Measurements from ENCODE around the gene NSMF. TPM values are rescaled to one million over a fixed set of nuclear protein-coding genes. Genes with fewer than 3 reads are reported as not detected.

The NSMF gene
- total and polyA plus RNA-seq, 2 experiments from 2014 or later, result 20.3 to 103 TPM

- H3K4me1 Mint-ChIP-seq, result no peaks in the 10 kb centered on the region
- H3K4me3 Mint-ChIP-seq, result no peak overlapping the region
- DNase-seq (ENCODE audit: low spot score), result no peak
These were observed 31.5 kb downstream of the NSMF start for GRCh38 chr9:137427454-137428310.

More at GRCh38 chr9:137427454-137428310, 31.5 kb downstream of the NSMF start:
- H3K27me3 Mint-ChIP-seq (ENCODE audit: insufficient read depth, low read depth, poor library complexity), result peaks cover 7% of the 10 kb centered on the region
- Histone ChIP-seq H3K27ac (ENCODE audit: low read depth) (no peak overlapping the region), H2AFZ (no peak overlapping the region), H4K20me1 (replicated peaks; ENCODE audit: insufficient read depth) (no peaks in the 10 kb centered on the region), H3K4me3 (no peak overlapping the region), H3K36me3 (ENCODE audit: insufficient read depth) (no peaks in the 10 kb centered on the region), H3F3A (replicated peaks; ENCODE audit: low read depth) (no peaks in the 10 kb centered on the region; the same call in 1 of the 2 replicates), H3K79me2 (replicated peaks; ENCODE audit: insufficient read depth) (no peaks in the 10 kb centered on the region), H3K4me1 (ENCODE audit: insufficient read depth) (no peaks in the 10 kb centered on the region), H3K9me2 (ENCODE audit: insufficient read depth) (no peaks in the 10 kb centered on the region), H3K27me3 (ENCODE audit: insufficient read depth) (peaks cover 9% of the 10 kb centered on the region), H3K4me2 (no peak overlapping the region)
- H3K27ac Mint-ChIP-seq, result no peak overlapping the region
- H3K9me3 Mint-ChIP-seq, result no peaks in the 10 kb centered on the region
- no peak for ATAC-seq
- TF ChIP-seq ZNF462 (CRISPR knock-in tag; IDR thresholded peaks at IDR 0.05) (no peak), NANOG (IDR thresholded peaks at IDR 0.05; ENCODE audit: borderline replicate concordance) (no peak), REST (IDR thresholded peaks at IDR 0.05; ENCODE audit: unreplicated experiment) (no peak), CREB1 (CRISPR knock-in tag; IDR thresholded peaks at IDR 0.05; ENCODE audit: low read depth) (no peak), EZH2phosphoT487 (IDR thresholded peaks at IDR 0.05; ENCODE audit: unreplicated experiment) (no peak), CTCF (conservative IDR thresholded peaks at IDR 0.05; ENCODE audit: low read depth in 2 of 2) (no peak), ZNF331 (CRISPR knock-in tag; IDR thresholded peaks at IDR 0.05; ENCODE audit: low read depth) (no peak), POLR2AphosphoS5 (IDR thresholded peaks at IDR 0.05; ENCODE audit: low read depth) (no peak), EZH2 (IDR thresholded peaks at IDR 0.05; ENCODE audit: low read depth, unreplicated experiment) (no peak)
- no peaks in the 10 kb centered on the region for H3K36me3 Mint-ChIP-seq (ENCODE audit: low read depth)
